COR-L47 (cell line): ENCODE measurements around the gene GLT1D1.

Experiments
- DNase-seq: peaks from one replicate; lab custom pipeline; 2025; lab: John Stamatoyannopoulos, UW

GLT1D1 gene

DNA sequence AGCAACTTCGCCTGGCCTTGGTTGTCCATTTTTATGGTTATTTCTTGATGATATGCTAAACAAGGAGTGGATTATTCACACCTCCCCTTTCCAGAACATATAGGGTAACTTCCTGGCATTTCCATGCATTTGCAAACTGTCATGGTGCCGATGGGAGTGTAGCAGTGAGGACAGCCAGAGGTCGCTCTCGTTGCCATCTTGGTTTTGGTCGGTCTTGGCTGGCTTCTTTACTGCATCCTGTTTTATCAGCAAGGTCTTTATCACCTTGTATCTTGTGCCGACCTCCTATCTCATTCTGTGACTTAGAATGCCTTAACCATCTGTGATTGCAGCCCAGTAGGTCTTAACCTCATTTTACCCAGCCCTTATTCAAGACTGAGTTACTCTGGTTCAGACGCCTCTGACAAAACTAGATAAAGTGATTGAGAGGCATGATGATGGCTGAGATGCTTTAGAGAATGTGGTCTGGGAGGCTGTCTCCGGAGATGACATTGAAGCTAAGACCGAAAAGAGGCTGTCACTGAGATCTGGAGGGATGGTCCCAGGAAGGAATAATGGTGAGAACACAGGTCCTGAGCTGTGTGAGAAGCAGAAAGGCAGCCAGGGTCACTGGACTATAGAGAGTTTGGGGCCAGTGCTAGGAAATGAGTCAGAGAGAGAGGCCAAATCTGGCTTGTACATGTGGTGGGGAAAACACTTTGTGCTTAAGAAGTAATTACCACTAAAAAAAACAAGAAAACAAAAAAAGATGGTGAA, 2.9 kb downstream of the GLT1D1 start:
- DNase-seq, result no peak

GRCh38 chr12:128856791-128857078, 3.5 kb downstream of the GLT1D1 start:
- no peak for DNase-seq

GRCh38 chr12:128857133-128857763, 4.0 kb downstream of the GLT1D1 start:
- no peak for DNase-seq

GRCh38 chr12:128859311-128859710, 6.0 kb downstream of the GLT1D1 start:
- DNase-seq, result no peak

GRCh38 chr12:128861226-128862016, 8.1 kb downstream of the GLT1D1 start:
- DNase-seq, result no peak

- no peak for DNase-seq
Measured at GRCh38 chr12:128863957-128864356, 10.7 kb downstream of the GLT1D1 start.

GRCh38 chr12:128864516-128865186, 11.4 kb downstream of the GLT1D1 start:
- DNase-seq, result no peak

- DNase-seq, result no peak
Measured at GRCh38 chr12:128867466-128867865, 14.2 kb downstream of the GLT1D1 start.

- no peak for DNase-seq
Measured at GRCh38 chr12:128871516-128871892, 18.2 kb downstream of the GLT1D1 start.

DNA sequence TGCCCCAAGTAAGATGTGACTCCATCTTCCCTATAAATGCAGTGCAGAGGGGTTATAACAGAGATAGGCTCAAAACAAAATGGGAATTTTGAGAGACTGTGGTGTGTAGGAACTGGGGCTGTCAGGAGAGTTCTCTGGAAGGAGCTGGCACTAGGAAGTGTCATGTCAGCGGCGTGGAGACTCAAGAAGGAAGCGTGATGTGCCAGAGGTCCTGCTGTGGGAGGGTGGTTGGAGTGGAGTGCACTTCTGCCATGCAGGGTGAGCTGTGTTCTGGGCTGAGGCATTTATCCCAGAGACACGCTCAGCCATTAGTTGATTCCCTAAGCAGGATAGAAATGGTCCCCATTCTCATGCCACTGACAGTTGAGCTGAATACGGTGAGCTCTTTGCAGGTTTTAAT, 19.0 kb downstream of the GLT1D1 start:
- no peak for DNase-seq

DNA sequence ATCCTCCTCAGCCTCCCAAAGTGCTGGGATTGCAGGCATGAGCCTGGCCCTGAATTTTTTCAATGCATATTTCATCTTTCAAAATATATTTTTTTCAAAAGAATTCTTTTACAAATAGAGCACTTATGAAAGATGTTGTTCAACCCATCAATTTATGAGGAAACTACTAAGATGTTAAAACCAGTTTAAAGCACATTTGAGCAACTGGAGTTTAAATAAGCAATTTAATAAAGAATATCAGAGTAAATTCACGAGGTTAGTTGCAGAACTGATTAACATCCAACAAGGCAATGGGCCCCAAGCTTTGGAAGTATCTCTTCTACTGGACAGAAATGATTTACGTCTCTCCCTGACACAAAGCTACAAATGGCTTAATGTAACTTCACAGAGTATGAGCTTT, 23.3 kb downstream of the GLT1D1 start:
- DNase-seq, result no peak

- DNase-seq, result no peak
Measured at GRCh38 chr12:128879898-128880764, 26.9 kb downstream of the GLT1D1 start.

DNA sequence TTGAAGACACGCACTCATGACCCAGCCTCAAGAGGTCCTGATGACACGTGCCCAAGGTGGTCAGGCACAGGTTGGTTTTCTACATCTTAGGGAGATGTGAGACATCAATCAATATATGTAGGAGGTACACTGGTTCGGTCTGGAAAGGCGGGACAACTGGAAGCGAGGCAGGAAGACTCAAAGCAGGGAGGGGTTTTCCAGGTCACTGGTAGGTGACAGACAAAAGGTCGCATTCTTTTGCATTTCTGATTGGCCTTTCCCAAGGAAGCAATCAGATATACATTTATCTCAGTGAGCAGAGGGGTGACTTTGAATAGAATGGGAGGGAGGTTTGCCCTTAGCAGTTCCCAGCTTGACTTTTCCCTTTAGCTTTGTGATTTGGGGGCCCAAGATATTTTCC, 38.6 kb downstream of the GLT1D1 start:
- DNase-seq, result no peak

GRCh38 chr12:128903236-128903635, 50.0 kb downstream of the GLT1D1 start:
- DNase-seq, result no peak

- no peak for DNase-seq
Measured at GRCh38 chr12:128905003-128905544, 51.8 kb downstream of the GLT1D1 start.

DNA sequence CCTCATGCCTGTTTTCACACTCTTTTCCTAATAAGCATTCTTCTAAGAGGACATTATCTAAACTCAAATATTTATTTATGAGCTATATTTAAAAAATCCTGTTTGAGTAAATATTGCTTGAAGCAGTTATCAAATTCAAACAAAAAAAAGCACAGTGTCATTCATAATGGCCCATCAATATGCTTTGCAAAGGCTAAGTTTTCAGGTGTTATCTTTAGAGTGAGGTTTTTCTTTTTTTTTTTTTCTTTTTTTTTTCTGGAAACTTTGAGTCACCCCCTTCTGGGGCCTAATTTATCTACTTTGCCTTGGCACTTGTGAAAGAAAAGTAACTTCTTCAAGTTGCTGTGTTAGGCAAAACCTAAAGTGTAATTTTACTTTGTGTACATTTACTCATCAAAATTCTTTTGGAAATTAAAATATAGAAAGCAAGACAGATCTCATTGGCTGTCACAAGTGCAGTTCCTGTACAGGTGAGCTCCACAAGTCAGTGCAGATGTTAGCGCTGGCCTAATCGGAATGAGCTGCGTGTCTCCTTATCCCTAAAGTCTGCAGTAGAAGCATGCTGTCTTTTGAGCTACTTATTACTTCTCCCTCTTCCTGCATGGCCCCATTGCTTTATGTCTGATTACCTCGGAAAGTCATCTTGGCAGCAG, 53.3 kb downstream of the GLT1D1 start:
- DNase-seq, result no peak

GRCh38 chr12:128908254-128908653, 55.0 kb downstream of the GLT1D1 start:
- no peak for DNase-seq

- no peak for DNase-seq
Measured at GRCh38 chr12:128909653-128910052, 56.4 kb downstream of the GLT1D1 start.

GRCh38 chr12:128910629-128911028, 57.4 kb downstream of the GLT1D1 start:
- DNase-seq, result no peak

GRCh38 chr12:128911861-128912260, 58.6 kb downstream of the GLT1D1 start:
- no peak for DNase-seq
